Endothelial cell of umbilical vein (primary cell): ENCODE data around the gene HECTD1. TPM values are rescaled to one million over a fixed set of nuclear protein-coding genes. Genes with fewer than 3 reads are reported as not detected.

Experiments used
- BruUV-seq: library from RNA; stranded (reverse); fragments of 400-500 nt; replicated peaks from 2 replicates; lab custom pipeline; 2021; lab: Mats Ljungman, UMichigan
- CTCF ChIA-PET: fragments of 300-600, 350-600 bp; sonication (Branson Sonifier 250); formaldehyde crosslinking; loops from one replicate; lab custom pipeline; 2021; ENCODE audit warnings: antibody characterized with exemption, inconsistent platforms; lab: Charles Lee
- POLR2A ChIA-PET: fragments of 300-600, 350-600 bp; sonication (Branson Sonifier 250); formaldehyde crosslinking; loops from one replicate; lab custom pipeline; 2021; ENCODE audit warnings: antibody characterized with exemption, inconsistent platforms; lab: Charles Lee
- DNase-seq: peaks from one replicate; pipeline ENCODE4 v3.0.0-alpha.2; 2011; ENCODE audit warnings: low read depth, low spot score
- FAIRE-seq: peaks from 2 replicates; lab custom pipeline; 2011; peaks lifted over from hg19 to GRCh38; lab: Jason Lieb, UNC
- H2AFZ ChIP-seq: 2 replicates; pipeline ENCODE4 v1.6.0; 2012; ENCODE audit warnings: low read depth, low read length, control low read depth, inconsistent platforms
- H3K27ac ChIP-seq: 2 replicates; pipeline ENCODE4 v1.5.1; 2011; ENCODE audit warnings: low read depth, mild to moderate bottlenecking, control low read depth, low read length, moderate library complexity; ENCODE audit not compliant: insufficient read depth
- H3K27me3 ChIP-seq, 2 experiments: 2 replicates each; pipeline versions ENCODE4 v1.6.0 to v1.6.1; 2011; ENCODE audit warnings: low read length in 2 of 2, mixed read lengths in 1 of 2; ENCODE audit not compliant: control insufficient read depth in 2 of 2, insufficient read depth in 2 of 2
- H3K36me3 ChIP-seq, 2 experiments: 2 replicates in 1 of 2; 3 replicates in 1 of 2; pipeline ENCODE4 v1.5.1; 2011; ENCODE audit warnings: low read length in 2 of 2, mild to moderate bottlenecking in 1 of 2, moderate library complexity in 1 of 2; ENCODE audit not compliant: control insufficient read depth in 2 of 2, insufficient read depth in 2 of 2; ENCODE audit errors: extremely low read depth in 1 of 2
- H3K4me1 ChIP-seq: 3 replicates; pipeline ENCODE4 v1.5.1; 2011; ENCODE audit warnings: mild to moderate bottlenecking, low read length; ENCODE audit not compliant: control insufficient read depth, insufficient read depth; ENCODE audit errors: extremely low read depth
- H3K4me2 ChIP-seq: 2 replicates; pipeline ENCODE4 v1.6.1; 2011; ENCODE audit warnings: low read length, control low read depth, mixed read lengths; ENCODE audit not compliant: insufficient read depth
- H3K4me3 ChIP-seq, 3 experiments: fragments of 200-600 bp in 1 of 3; sonication (generic), shearing (Covaris generic) in 1 of 3; replicated peaks in 1 of 3; 2 replicates each; pipeline ENCODE4 v1.5.1; 2011 to 2016; ENCODE audit warnings: control low read depth in 3 of 3, low read length in 3 of 3, mild to moderate bottlenecking in 2 of 3, inconsistent platforms in 1 of 3, low read depth in 1 of 3, moderate library complexity in 1 of 3; ENCODE audit not compliant: insufficient read depth in 1 of 3
- H3K79me2 ChIP-seq: 2 replicates; pipeline ENCODE4 v1.6.0; 2012; ENCODE audit warnings: low read length, inconsistent platforms; ENCODE audit not compliant: control insufficient read depth, insufficient read depth
- H3K9ac ChIP-seq: replicated peaks from 2 replicates; pipeline ENCODE3; 2011; ENCODE audit warnings: low read length, control low read depth; ENCODE audit not compliant: insufficient read depth; ENCODE audit errors: extremely low read depth
- H3K9me1 ChIP-seq: replicated peaks from 3 replicates; pipeline ENCODE4 v1.6.0; 2011; ENCODE audit warnings: mild to moderate bottlenecking, low read length; ENCODE audit not compliant: control insufficient read depth, insufficient read depth; ENCODE audit errors: extremely low read depth
- H3K9me3 ChIP-seq: replicated peaks from 2 replicates; pipeline ENCODE4 v1.5.1; 2012; ENCODE audit warnings: low read length, inconsistent platforms; ENCODE audit not compliant: control insufficient read depth, insufficient read depth
- H4K20me1 ChIP-seq: replicated peaks from 2 replicates; pipeline ENCODE3; 2011; ENCODE audit warnings: mild to moderate bottlenecking, low read length; ENCODE audit not compliant: control insufficient read depth, insufficient read depth; ENCODE audit errors: extremely low read depth
- EZH2 ChIP-seq: IDR thresholded peaks from 2 replicates; pipeline ENCODE4 v1.6.1; 2012; ENCODE audit warnings: borderline replicate concordance, low read depth, mild to moderate bottlenecking, moderate library complexity, low read length, inconsistent platforms; ENCODE audit not compliant: severe bottlenecking
- FOS ChIP-seq: IDR thresholded peaks from 2 replicates; pipeline ENCODE4 v1.6.1; 2011; ENCODE audit warnings: mild to moderate bottlenecking, low read length, moderate library complexity, borderline replicate concordance; ENCODE audit not compliant: insufficient read depth
- GATA2 ChIP-seq: IDR thresholded peaks from 2 replicates; pipeline ENCODE4 v1.7.0; 2011; ENCODE audit warnings: low read depth, mild to moderate bottlenecking, moderate library complexity, mixed read lengths, low read length; ENCODE audit not compliant: insufficient read length, insufficient read depth
- JUN ChIP-seq: IDR thresholded peaks from 2 replicates; pipeline ENCODE4 v1.6.1; 2011; ENCODE audit warnings: borderline replicate concordance, low read depth; ENCODE audit not compliant: insufficient read length, insufficient read depth
- MYC ChIP-seq: IDR thresholded peaks from one replicate; pipeline ENCODE4 v1.6.1; 2011; ENCODE audit warnings: mild to moderate bottlenecking, low read depth, low read length
- POLR2A ChIP-seq: IDR thresholded peaks from 2 replicates; pipeline ENCODE4 v1.6.1; 2012; ENCODE audit warnings: low read depth, mild to moderate bottlenecking, control low read depth, low read length
- POLR2AphosphoS5 ChIP-seq: IDR thresholded peaks from 2 replicates; pipeline ENCODE4 v1.6.1; 2012; ENCODE audit warnings: low read depth, mild to moderate bottlenecking, control low read depth, low read length, moderate library complexity; ENCODE audit not compliant: insufficient read depth
- dilution Hi-C: fragments of 300-500 bp; cut with MboI; formaldehyde crosslinking; loops from one replicate; pipeline ENCODE4 v1.15.0; 2019; ENCODE audit warnings: low sequenced_read_pairs; ENCODE audit not compliant: extremely low pct_ligation_motif_present
- intact Hi-C: fragments of 100-400 bp; cut with micrococcal nuclease; formaldehyde crosslinking; loops from one replicate; pipeline ENCODE4 v1.10.0; 2022
- polyA plus RNA-seq, 4 experiments: library from polyadenylated mRNA; depleted of rRNA in 3 of 4; stranded (reverse) in 3 of 4; unstranded in 1 of 4; fragments of >200 nt; gene quantifications; 2 replicates each; pipeline versions ENCODE4 v1.2.1 to v1.2.3, GENCODE V29; 2011 to 2012; ENCODE audit warnings: missing spikeins in 1 of 4
- total RNA-seq: library from RNA; stranded (reverse); gene quantifications from 2 replicates; pipeline ENCODE4 v1.2.3, GENCODE V29; 2021
- TF ChIP-seq, protein P1 (sequence below), 2 donors: IDR thresholded peaks; 1 replicate in 1 of 2; 2 replicates in 1 of 2; pipeline ENCODE4 v1.5.1; 2011; ENCODE audit warnings: low read length in 2 of 2, mild to moderate bottlenecking in 2 of 2, moderate library complexity in 2 of 2, control low read depth in 1 of 2, inconsistent platforms in 1 of 2, low read depth in 1 of 2; ENCODE audit not compliant: insufficient read depth in 1 of 2; ENCODE audit errors: extremely low read depth in 1 of 2
- TF ChIP-seq, protein P2 (sequence below): IDR thresholded peaks from 2 replicates; pipeline ENCODE4 v1.6.1; 2011; ENCODE audit not compliant: insufficient read depth, insufficient read length

HECTD1 gene
- total and polyA plus RNA-seq, 2 donors (not counting 3 experiments of a cell fraction or from before 2014, with no cell fraction given): 67.9 to 181 TPM

DNA sequence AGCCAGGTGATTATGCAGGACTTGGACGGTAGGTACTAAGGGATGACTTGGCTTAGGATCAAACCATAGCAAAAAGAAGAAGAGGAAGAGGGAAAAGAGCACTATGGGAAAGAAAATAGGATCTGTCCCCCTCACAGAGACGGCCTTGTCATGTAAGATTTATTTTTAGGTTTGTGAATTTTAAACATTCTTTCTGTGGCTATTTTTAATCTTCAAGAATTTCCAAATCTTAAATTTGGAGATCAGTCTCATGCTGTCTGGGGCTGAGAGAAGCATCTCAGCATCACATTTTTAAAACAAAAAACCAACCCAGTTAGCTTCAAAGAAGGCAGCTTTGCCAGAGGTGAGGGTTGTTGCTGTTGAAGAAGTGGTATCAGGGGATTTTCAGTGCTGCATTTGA is 128.8 kb downstream of the HECTD1 start:
- H3K9me1 ChIP-seq: no peaks in the 10 kb centered on the region
- H2AFZ ChIP-seq: no peak overlapping the region
- dilution Hi-C loops: no loop called here
- no peaks in the 10 kb centered on the region for H3K4me1 ChIP-seq
- POLR2A ChIA-PET: no interaction called here
- H3K4me2 ChIP-seq: no peak overlapping the region
- DNase-seq (no peak), FAIRE-seq (no peak)
- H3K9me3 ChIP-seq: no peaks in the 10 kb centered on the region
- no peak overlapping the region for H3K9ac ChIP-seq
- H3K79me2 ChIP-seq: no peaks in the 10 kb centered on the region
- no peak overlapping the region for H3K4me3 ChIP-seq
- no peaks in the 10 kb centered on the region for H4K20me1 ChIP-seq
- intact Hi-C loops: loop anchor here (1.0 kb wide), 1 partner anchor 93 kb away; no protein-coding TSS in a partner anchor
- no peaks in the 10 kb centered on the region for H3K36me3 ChIP-seq
- TF ChIP-seq POLR2AphosphoS5: no peak
- TF ChIP-seq, protein P1, sequence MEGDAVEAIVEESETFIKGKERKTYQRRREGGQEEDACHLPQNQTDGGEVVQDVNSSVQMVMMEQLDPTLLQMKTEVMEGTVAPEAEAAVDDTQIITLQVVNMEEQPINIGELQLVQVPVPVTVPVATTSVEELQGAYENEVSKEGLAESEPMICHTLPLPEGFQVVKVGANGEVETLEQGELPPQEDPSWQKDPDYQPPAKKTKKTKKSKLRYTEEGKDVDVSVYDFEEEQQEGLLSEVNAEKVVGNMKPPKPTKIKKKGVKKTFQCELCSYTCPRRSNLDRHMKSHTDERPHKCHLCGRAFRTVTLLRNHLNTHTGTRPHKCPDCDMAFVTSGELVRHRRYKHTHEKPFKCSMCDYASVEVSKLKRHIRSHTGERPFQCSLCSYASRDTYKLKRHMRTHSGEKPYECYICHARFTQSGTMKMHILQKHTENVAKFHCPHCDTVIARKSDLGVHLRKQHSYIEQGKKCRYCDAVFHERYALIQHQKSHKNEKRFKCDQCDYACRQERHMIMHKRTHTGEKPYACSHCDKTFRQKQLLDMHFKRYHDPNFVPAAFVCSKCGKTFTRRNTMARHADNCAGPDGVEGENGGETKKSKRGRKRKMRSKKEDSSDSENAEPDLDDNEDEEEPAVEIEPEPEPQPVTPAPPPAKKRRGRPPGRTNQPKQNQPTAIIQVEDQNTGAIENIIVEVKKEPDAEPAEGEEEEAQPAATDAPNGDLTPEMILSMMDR (IDR thresholded peaks at IDR 0.05; ENCODE audit: extremely low read depth in 1 of 2, insufficient read depth in 1 of 2, low read depth in 1 of 2, low read length in 2 of 2): no peak
- no peak for TF ChIP-seq GATA2
- TF ChIP-seq, protein P2, sequence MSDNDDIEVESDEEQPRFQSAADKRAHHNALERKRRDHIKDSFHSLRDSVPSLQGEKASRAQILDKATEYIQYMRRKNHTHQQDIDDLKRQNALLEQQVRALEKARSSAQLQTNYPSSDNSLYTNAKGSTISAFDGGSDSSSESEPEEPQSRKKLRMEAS: no peak
- no peak for TF ChIP-seq POLR2A
- TF ChIP-seq MYC: no peak
- no peak for TF ChIP-seq JUN
- no peak for TF ChIP-seq FOS
- TF ChIP-seq EZH2: no peak
- no TSS peak for BruUV-seq
- CTCF ChIA-PET: interaction anchor here (0.8 to 2.5 kb wide), 2 partner anchors 9 to 99 kb away, joined by 3 to 10 read pairs; no protein-coding TSS in a partner anchor
- H3K27me3 ChIP-seq: no peaks in the 10 kb centered on the region
- H3K27ac ChIP-seq: no peak overlapping the region
